GM23248 (cell line): ENCODE data around the gene CTNS.

Experiments used
- EZH2 ChIP-seq: fragments of 200-600 bp; sonication (generic); IDR thresholded peaks from 2 replicates; pipeline ENCODE4 v1.6.1; 2018; ENCODE audit warnings: antibody characterized with exemption, mild to moderate bottlenecking; ENCODE audit not compliant: insufficient read depth, poor library complexity, severe bottlenecking
- EZH2phosphoT487 ChIP-seq: fragments of 200-600 bp; sonication (generic); IDR thresholded peaks from 2 replicates; pipeline ENCODE4 v1.6.1; 2018; ENCODE audit warnings: antibody characterized with exemption, moderate library complexity, mild to moderate bottlenecking, low read depth; ENCODE audit not compliant: insufficient read depth

DNA sequence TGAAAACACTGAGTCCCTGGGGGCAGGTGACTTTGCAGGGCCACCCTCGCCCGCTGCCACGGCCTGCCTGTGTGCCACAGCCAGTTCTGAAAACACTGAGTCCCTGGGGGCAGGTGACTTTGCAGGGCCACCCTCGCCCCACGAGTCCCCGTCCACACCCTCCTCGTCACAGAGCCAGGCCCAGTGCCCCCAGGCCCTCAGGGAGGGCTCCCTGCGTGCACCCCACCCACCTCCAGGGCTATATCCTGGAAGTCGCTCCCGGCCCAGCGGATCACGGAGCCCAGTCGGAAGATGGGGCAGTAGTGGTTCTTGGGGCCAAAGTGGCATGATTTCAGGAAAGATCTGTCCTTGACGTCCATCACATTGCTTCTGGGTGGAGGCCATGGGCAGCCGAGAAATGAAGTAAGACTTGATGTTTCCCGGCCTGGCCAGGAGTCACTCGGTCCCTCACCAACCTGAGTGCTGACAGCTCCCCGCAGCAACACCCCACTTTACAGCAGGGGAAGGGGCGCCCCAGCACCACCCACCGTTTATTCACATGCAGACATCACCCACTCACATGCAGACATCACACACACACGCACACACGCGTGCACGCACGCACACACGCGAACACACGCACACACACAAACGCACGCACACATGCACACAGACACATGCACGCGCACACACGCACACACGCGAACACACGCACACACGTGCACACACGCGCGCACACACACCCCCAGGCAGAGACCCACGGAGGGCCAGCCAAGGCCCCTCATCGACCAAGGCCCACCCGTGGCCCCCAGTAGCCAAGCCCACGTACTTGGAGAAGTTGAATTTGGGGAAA, 52.9 kb downstream of the CTNS start:
- TF ChIP-seq EZH2phosphoT487 (no peak), EZH2 (no peak)
